ENCODE results near the gene FRAS1.

- TF ChIP-seq TAF1 (IDR thresholded peaks at IDR 0.05; ENCODE audit: low read depth, low read length) (no peak), CTCF (IDR thresholded peaks at IDR 0.05; ENCODE audit: control extremely low read depth in 1 of 3, insufficient read depth in 1 of 3, low read depth in 1 of 3, low read length in 3 of 3) (no peak), RXRA (IDR thresholded peaks at IDR 0.05; ENCODE audit: insufficient read depth, low read depth, low read length) (no peak), SIN3A (conservative IDR thresholded peaks at IDR 0.05 in 1 of 2, IDR thresholded peaks at IDR 0.05 in 1 of 2; ENCODE audit: low read depth in 1 of 2, low read length in 2 of 2) (no peak), GABPA (IDR thresholded peaks at IDR 0.05; ENCODE audit: borderline replicate concordance, insufficient read depth, low read length) (no peak), POLR2AphosphoS5 (IDR thresholded peaks at IDR 0.05; ENCODE audit: low read depth, low read length) (no peak), MAX (IDR thresholded peaks at IDR 0.05) (no peak), NRF1 (IDR thresholded peaks at IDR 0.05; ENCODE audit: low read depth, low read length) (no peak), POLR2A (IDR thresholded peaks at IDR 0.05; ENCODE audit: control extremely low read depth in 1 of 2, low read depth in 2 of 2, low read length in 2 of 2) (no peak), SUZ12 (IDR thresholded peaks at IDR 0.05; ENCODE audit: low read length) (no peak), EZH2 (IDR thresholded peaks at IDR 0.05; ENCODE audit: low read depth, low read length, severe bottlenecking) (no peak), RFX5 (IDR thresholded peaks at IDR 0.05; ENCODE audit: borderline replicate concordance, low read depth, low read length) (no peak), USF2 (IDR thresholded peaks at IDR 0.05; ENCODE audit: low read length) (no peak)
Measured at GRCh38 chr4:78014889-78015886, 41.9 kb upstream of the FRAS1 start.

Data from H1 (cell line).